ENCODE measurements around the gene LRRC17. TPM values are rescaled to one million over a fixed set of nuclear protein-coding genes. Genes with fewer than 3 reads are reported as not detected.
"Not testable (repeated sequence)": the region's sequence is repeated elsewhere in the genome, so short reads cannot be mapped to it uniquely, and the experiment has no call there.

Gene LRRC17
- total and polyA plus RNA-seq, 8 donors: 0.76 to 2.7 (median 1.9) TPM

GRCh38 chr7:102943423-102944169, 30.8 kb downstream of the LRRC17 start:
- Histone ChIP-seq H3K9me3 (no peaks in the 10 kb centered on the region), H3K36me3 (no peaks in the 10 kb centered on the region), H3K4me3 (no peak overlapping the region), H3K27me3 (no peaks in the 10 kb centered on the region), H3K27ac (no peak overlapping the region), H3K4me1 (peaks cover 0 to 2% (median 0%) of the 10 kb centered on the region in 3 donors)
- FAIRE-seq (no peak), ATAC-seq (no peak), DNase-seq (no peak)
- TF ChIP-seq CTCF (IDR thresholded peaks at IDR 0.05): no peak
- intact Hi-C loops (cut with DNase I): no loop called here
- 83 to 86% methylated on average over 5 of the region's 5 CpGs for WGBS, 2 donors

- no peak for ATAC-seq
- intact Hi-C loops (cut with DNase I): no loop called here
- Histone ChIP-seq H3K36me3 (no peaks in the 10 kb centered on the region), H3K27me3 (no peaks in the 10 kb centered on the region), H3K27ac (no peak overlapping the region), H3K9me3 (no peaks in the 10 kb centered on the region), H3K4me1 (no peaks in the 10 kb centered on the region), H3K4me3 (no peak overlapping the region)
- no peak for DNase-seq
- FAIRE-seq: no peak
- no peak for TF ChIP-seq CTCF (IDR thresholded peaks at IDR 0.05)
- 90 to 95% methylated on average over 4 of the region's 4 CpGs for WGBS, 2 donors
Observed at GRCh38 chr7:102944241-102944640, 31.4 kb downstream of the LRRC17 start.

- no peaks in the 10 kb centered on the region for H3K9me3 ChIP-seq
- FAIRE-seq (no peak), DNase-seq (no peak), ATAC-seq (no peak)
- intact Hi-C loops (cut with DNase I): no loop called here
- WGBS, 2 donors: 92% methylated on average over 3 of the region's 3 CpGs
- TF ChIP-seq CTCF (IDR thresholded peaks at IDR 0.05): no peak
- H3K4me3 ChIP-seq: no peak overlapping the region
- no peaks in the 10 kb centered on the region for H3K36me3 ChIP-seq
- no peaks in the 10 kb centered on the region for H3K27me3 ChIP-seq
- no peaks in the 10 kb centered on the region for H3K4me1 ChIP-seq
- no peak overlapping the region for H3K27ac ChIP-seq
Observed at GRCh38 chr7:102951839-102952238, 39.0 kb downstream of the LRRC17 start.

GRCh38 chr7:102953406-102953805, 40.6 kb downstream of the LRRC17 start:
- no peaks in the 10 kb centered on the region for H3K4me1 ChIP-seq
- no peak for FAIRE-seq
- ATAC-seq: no peak

GRCh38 chr7:102954359-102954758, 41.6 kb downstream of the LRRC17 start:
- intact Hi-C loops (cut with DNase I): not testable (repeated sequence)

More at GRCh38 chr7:102953406-102953805, 40.6 kb downstream of the LRRC17 start:
- intact Hi-C loops (cut with DNase I): no loop called here
- Histone ChIP-seq H3K27ac (no peak overlapping the region), H3K36me3 (no peaks in the 10 kb centered on the region), H3K4me3 (no peak overlapping the region), H3K27me3 (no peaks in the 10 kb centered on the region), H3K9me3 (no peaks in the 10 kb centered on the region)
- no peak for DNase-seq
- no peak for TF ChIP-seq CTCF (IDR thresholded peaks at IDR 0.05)

GRCh38 chr7:102958004-102958403, 45.2 kb downstream of the LRRC17 start:
- H3K27me3 ChIP-seq; ATAC-seq; H3K9me3 ChIP-seq; H3K4me3 ChIP-seq; intact Hi-C loops (cut with DNase I); H3K4me1 ChIP-seq; FAIRE-seq; DNase-seq; H3K36me3 ChIP-seq; H3K27ac ChIP-seq: not testable (repeated sequence)
- 85 to 90% methylated on average over 3 of the region's 3 CpGs for WGBS, 2 donors

More at GRCh38 chr7:102954359-102954758, 41.6 kb downstream of the LRRC17 start:
- H3K27ac ChIP-seq, DNase-seq, H3K9me3 ChIP-seq, H3K4me3 ChIP-seq, ATAC-seq, FAIRE-seq, H3K4me1 ChIP-seq, H3K27me3 ChIP-seq, H3K36me3 ChIP-seq: not testable (repeated sequence)
- WGBS, 2 donors: 93 to 94% methylated on average over 4 of the region's 4 CpGs

- H3K4me3 ChIP-seq; DNase-seq; H3K9me3 ChIP-seq; H3K27me3 ChIP-seq; ATAC-seq; H3K36me3 ChIP-seq; intact Hi-C loops (cut with DNase I); H3K4me1 ChIP-seq; H3K27ac ChIP-seq; FAIRE-seq: not testable (repeated sequence)
- WGBS, 2 donors: 78 to 94% methylated on average over 1 of the region's 2 CpGs
Observed at GRCh38 chr7:102961993-102962392, 49.2 kb downstream of the LRRC17 start.

Data from pancreas (tissue), 10 donors.